HG03521 (cell line): ENCODE measurements around the gene ELMOD1.

Experiments
- ATAC-seq: cut with Tn5 transposase; IDR thresholded peaks from one replicate; pipeline ENCODE4 v1.9.1; 2021; ENCODE audit warnings: mild to moderate bottlenecking, moderate library complexity; ENCODE audit not compliant: unreplicated experiment

Gene ELMOD1

GRCh38 chr11:107583629-107584195 lies 7.2 kb upstream of the ELMOD1 start:
- ATAC-seq: no peak

GRCh38 chr11:107587306-107587979 lies 3.5 kb upstream of the ELMOD1 start:
- ATAC-seq: no peak

GRCh38 chr11:107591378-107592230 lies 657 bp downstream of the ELMOD1 start:
- peak; percentile 28 for ATAC-seq

GRCh38 chr11:107592231-107592590 lies 1.3 kb downstream of the ELMOD1 start:
- ATAC-seq: no peak

GRCh38 chr11:107592813-107593212 lies 1.9 kb downstream of the ELMOD1 start:
- no peak for ATAC-seq

DNA sequence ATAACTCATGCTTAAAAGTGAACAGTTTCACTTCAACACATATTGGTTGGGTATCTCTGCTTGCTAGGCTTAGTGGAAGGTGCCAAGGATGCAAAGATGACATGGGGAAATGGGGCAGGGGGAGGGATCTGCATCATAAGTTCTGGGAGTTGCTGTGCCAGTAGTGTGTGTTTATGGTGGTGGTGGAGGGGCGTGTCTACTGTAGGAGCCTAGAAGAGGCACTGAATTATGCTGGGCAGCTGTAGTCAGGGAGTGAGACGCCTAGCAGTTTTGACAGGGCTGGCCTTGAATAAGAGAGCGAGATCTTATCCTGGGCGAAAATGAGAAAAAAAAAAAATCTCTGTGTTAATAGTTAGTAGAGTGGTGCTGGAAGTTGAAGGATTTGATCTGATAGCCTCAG lies 3.0 kb downstream of the ELMOD1 start:
- no peak for ATAC-seq

DNA sequence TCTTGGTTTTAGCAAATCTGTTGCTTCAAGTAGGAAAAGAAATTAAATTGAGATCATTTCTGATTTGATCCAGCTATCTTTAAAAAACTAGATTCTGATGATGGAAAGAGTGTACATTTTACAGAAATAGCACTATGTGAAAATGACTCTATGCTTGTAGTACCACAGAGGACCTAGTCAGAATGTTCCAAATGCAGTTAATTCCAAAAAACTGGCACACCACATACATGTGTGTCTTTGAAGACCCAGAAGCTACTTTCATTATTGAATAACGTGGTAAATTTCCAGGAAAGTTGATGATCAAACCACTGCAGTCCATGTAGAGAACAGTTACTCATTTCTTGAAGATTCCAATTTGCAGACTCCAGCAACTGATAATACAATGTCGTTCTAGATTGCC lies 3.8 kb downstream of the ELMOD1 start:
- ATAC-seq: no peak

- ATAC-seq: peak; percentile 88
Measured at GRCh38 chr11:107598225-107599139, 7.5 kb downstream of the ELMOD1 start.

- no peak for ATAC-seq
Measured at GRCh38 chr11:107605061-107606006, 14.4 kb downstream of the ELMOD1 start.

- no peak for ATAC-seq
Measured at GRCh38 chr11:107606141-107606540, 15.2 kb downstream of the ELMOD1 start.

DNA sequence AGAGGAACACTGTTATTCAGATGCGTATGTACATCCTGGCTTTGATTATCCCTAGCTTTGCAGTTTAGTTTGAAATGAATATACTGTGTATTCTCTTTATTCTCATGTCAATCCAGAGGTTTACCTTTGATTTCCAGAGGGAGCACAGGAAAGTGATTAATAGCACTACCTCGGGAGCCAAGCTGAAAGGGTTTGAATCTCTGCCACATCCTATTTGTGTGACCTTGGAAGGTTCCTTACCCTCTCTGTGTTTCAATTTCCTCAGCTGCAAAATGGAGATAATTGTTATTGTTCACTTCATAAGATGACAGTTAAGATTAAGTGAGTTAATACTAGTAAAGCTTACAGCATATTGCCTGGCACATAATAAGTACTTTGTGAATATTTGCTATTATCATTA lies 17.9 kb downstream of the ELMOD1 start:
- ATAC-seq: no peak

GRCh38 chr11:107609400-107610218 lies 18.7 kb downstream of the ELMOD1 start:
- ATAC-seq: no peak

GRCh38 chr11:107612445-107612844 lies 21.5 kb downstream of the ELMOD1 start:
- ATAC-seq: no peak

DNA sequence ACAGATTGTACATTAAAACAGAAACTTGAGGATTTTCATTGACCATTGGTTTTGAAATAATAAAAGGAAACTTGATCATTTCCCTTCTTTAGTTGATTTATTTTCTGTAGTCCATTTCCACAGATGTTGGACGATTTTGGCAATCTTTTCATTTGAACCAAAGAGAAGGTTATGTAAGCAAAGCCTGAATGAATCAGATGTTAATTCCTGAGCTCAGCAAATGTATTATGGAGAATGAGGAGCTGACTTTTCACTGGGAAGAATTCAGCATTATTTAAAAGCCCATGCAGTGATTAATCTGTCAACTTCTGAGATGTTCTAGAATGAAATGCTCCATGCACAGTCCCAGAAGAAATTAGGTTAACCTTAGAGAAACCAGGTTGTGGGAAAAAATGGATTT lies 29.0 kb downstream of the ELMOD1 start:
- ATAC-seq: no peak

DNA sequence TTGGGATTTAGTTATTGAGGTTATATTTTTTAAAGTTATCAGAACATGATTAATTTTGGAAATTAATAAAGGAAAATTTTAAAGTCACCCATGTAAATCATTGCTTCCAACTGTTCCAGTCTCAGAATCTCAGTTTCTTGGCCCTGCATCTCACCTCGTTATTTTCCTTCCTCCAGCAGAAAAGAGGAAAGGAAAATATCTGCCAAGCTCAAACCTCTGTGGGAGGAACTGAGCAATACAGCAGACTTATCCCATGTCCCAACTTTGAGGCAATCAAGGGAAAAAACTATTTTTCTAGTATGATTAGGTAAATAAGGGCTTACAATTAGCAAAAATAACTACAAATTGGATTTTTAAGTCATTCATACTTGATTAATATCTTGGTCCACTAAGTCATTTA lies 30.1 kb downstream of the ELMOD1 start:
- ATAC-seq: no peak

- ATAC-seq: no peak
Measured at GRCh38 chr11:107623183-107623582, 32.2 kb downstream of the ELMOD1 start.

DNA sequence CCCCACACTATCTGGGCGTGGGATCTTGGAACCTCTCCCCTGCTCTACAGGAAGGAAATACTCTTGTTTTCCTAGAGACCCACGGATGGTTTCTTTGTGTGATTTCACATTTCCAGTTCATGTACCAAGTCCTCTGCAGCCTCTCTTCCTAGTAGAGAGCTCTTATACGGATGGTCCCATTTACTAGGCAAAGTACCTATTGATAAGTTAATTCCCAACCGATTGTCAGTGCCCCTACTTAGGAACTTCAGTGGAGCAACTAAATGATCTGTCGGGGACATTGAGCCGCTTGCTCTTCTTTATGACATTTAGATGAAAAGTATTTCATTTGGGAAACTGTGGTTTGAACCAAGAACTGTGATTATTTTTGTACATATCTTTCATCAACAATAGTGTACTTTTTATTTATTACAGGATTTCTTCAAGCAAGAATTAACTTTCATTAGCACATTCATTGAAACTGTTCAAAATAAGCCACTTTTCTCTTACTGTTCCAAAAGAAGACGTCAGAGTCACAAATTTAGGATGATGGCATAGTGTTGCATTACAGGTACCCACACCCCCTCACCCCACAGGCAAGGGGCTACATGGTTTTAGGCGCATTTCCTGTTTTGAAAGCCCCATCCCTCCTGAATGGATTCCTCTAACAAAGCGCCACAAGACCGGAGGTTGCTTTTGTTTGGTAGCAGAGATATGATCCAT lies 34.2 kb downstream of the ELMOD1 start:
- ATAC-seq: no peak

GRCh38 chr11:107625685-107625989 lies 34.7 kb downstream of the ELMOD1 start:
- no peak for ATAC-seq

DNA sequence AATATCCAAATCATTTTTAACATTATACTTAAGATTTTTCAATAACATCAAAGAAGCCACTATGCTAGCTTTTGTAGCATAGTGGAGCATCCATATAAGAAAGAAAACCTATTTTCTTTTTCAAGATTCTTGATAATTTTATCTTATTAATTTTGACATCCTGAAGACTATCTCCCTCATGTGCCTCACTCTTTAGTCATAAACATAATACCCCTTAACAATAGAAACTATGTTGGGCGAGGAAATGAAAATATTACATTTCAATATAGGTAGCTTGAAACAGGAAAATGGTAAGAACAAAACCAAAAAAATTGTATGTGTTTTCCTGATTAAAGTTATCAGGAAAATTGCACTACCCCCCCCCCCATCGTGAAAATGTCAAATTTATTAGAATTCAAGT lies 40.1 kb downstream of the ELMOD1 start:
- no peak for ATAC-seq
